A549 (cell line): ENCODE results near the gene NRG3. TPM values are rescaled to one million over a fixed set of nuclear protein-coding genes. Genes with fewer than 3 reads are reported as not detected.

Experiments used
- ATAC-seq, 2 experiments: fragments of 200-7000 bp in 1 of 2; fragments of >200 bp in 1 of 2; cut with Nextera tagmentation in 1 of 2; cut with Tn5 transposase in 1 of 2; 3 replicates each; pipeline versions ENCODE4 v1.8.0 to v1.9.1; 2018 to 2020; ENCODE audit warnings: mild to moderate bottlenecking in 1 of 2, moderate library complexity in 1 of 2
- CTCF ChIA-PET: fragments of 300-600 bp; sonication (Branson Sonifier 250); formaldehyde crosslinking; extraction: SDS; loops from one replicate; lab custom pipeline; 2021; ENCODE audit warnings: antibody characterized with exemption, inconsistent platforms; lab: Yijun Ruan, JAX
- POLR2A ChIA-PET: fragments of 350-600 bp; formaldehyde crosslinking; extraction: SDS; loops from one replicate; lab custom pipeline; 2021; ENCODE audit warnings: antibody characterized with exemption, inconsistent platforms; lab: Yijun Ruan, JAX
- DNase-seq, 2 experiments: peaks; one replicate each; pipeline versions ENCODE4 v3.0.0 to v3.0.0-alpha.2; 2011 to 2016; ENCODE audit warnings: low read depth in 1 of 2, low spot score in 1 of 2
- FAIRE-seq: peaks from 2 replicates; lab custom pipeline; 2011; peaks lifted over from hg19 to GRCh38; lab: Jason Lieb, UNC
- H3K27ac ChIP-seq, 2 experiments: fragments of >200 bp; sonication (Bioruptor Twin); formaldehyde crosslinking; 3 replicates each; pipeline ENCODE4 v1.5.1; 2016 to 2017
- H3K4me1 ChIP-seq: fragments of >200 bp; sonication (Bioruptor Twin); formaldehyde crosslinking; 3 replicates; pipeline ENCODE4 v1.6.1; 2016
- H3K4me2 ChIP-seq: fragments of >200 bp; sonication (Bioruptor Twin); formaldehyde crosslinking; 3 replicates; pipeline ENCODE4 v1.6.1; 2016
- H3K4me3 ChIP-seq: fragments of >200 bp; sonication (Bioruptor Twin); formaldehyde crosslinking; 3 replicates; pipeline ENCODE4 v1.5.1; 2016
- H3K9me3 ChIP-seq: fragments of >200 bp; sonication (Bioruptor Twin); formaldehyde crosslinking; 3 replicates; pipeline ENCODE4 v1.6.1; 2016
- CBX2 ChIP-seq: fragments of 200-600 bp; sonication (generic); IDR thresholded peaks from 2 replicates; pipeline ENCODE4 v1.6.1; 2016; ENCODE audit warnings: low read depth, mild to moderate bottlenecking, borderline replicate concordance
- CBX8 ChIP-seq: fragments of 200-600 bp; sonication (generic); IDR thresholded peaks from 2 replicates; pipeline ENCODE4 v1.6.1; 2016
- CHD4 ChIP-seq: fragments of 200-600 bp; sonication (generic); IDR thresholded peaks from 2 replicates; pipeline ENCODE4 v1.6.1; 2016; ENCODE audit warnings: antibody characterized with exemption, mild to moderate bottlenecking, borderline replicate concordance
- EHF ChIP-seq: fragments of 250-450 bp; sonication (Bioruptor Pico); IDR thresholded peaks from 2 replicates; pipeline ENCODE4 v1.5.0; 2020; ENCODE audit warnings: mild to moderate bottlenecking
- EHMT2 ChIP-seq: fragments of 200-600 bp; sonication (generic); IDR thresholded peaks from 2 replicates; pipeline ENCODE4 v1.6.1; 2016; ENCODE audit warnings: antibody characterized with exemption, low read depth, mild to moderate bottlenecking, moderate library complexity
- FOSL2 ChIP-seq, 2 experiments: fragments of 450-650 bp in 1 of 2; fragments of >200 bp in 1 of 2; sonication (Bioruptor Twin) in 1 of 2; formaldehyde crosslinking; IDR thresholded peaks; 2 replicates each; pipeline versions ENCODE4 v1.5.0 to v1.6.1; 2016 to 2020; ENCODE audit warnings: mild to moderate bottlenecking in 1 of 2, moderate library complexity in 1 of 2
- GATA3 ChIP-seq: IDR thresholded peaks from 2 replicates; pipeline ENCODE4 v1.6.1; 2012; ENCODE audit warnings: borderline replicate concordance
- HDAC2 ChIP-seq: fragments of 200-600 bp; sonication (generic); IDR thresholded peaks from 2 replicates; pipeline ENCODE4 v1.6.1; 2016
- HEYL ChIP-seq: fragments of 250-450 bp; sonication (Bioruptor Pico); IDR thresholded peaks from 2 replicates; pipeline ENCODE4 v1.8.0; 2021; ENCODE audit warnings: mild to moderate bottlenecking, moderate library complexity
- HOXA7 ChIP-seq: fragments of 250-450 bp; sonication (Bioruptor Pico); IDR thresholded peaks from 2 replicates; pipeline ENCODE4 v1.5.0; 2020; ENCODE audit warnings: mild to moderate bottlenecking, moderate library complexity
- HOXB13 ChIP-seq: fragments of 250-450 bp; sonication (Bioruptor Pico); IDR thresholded peaks from 2 replicates; pipeline ENCODE4 v1.5.0; 2020; ENCODE audit warnings: low read depth, mild to moderate bottlenecking, moderate library complexity
- JUN ChIP-seq, 2 experiments: fragments of >200 bp; sonication (Bioruptor Twin); formaldehyde crosslinking; IDR thresholded peaks; 2 replicates in 1 of 2; 3 replicates in 1 of 2; pipeline ENCODE4 v1.6.1; 2016 to 2017
- JUNB ChIP-seq: fragments of >200 bp; sonication (Bioruptor Twin); formaldehyde crosslinking; IDR thresholded peaks from 2 replicates; pipeline ENCODE4 v1.6.1; 2016
- MAFK ChIP-seq: fragments of 450-650 bp; IDR thresholded peaks from 2 replicates; pipeline ENCODE4 v1.6.1; 2014; ENCODE audit not compliant: partially characterized antibody
- NPAS2 ChIP-seq: fragments of 250-450 bp; sonication (Bioruptor Pico); IDR thresholded peaks from 2 replicates; pipeline ENCODE4 v1.8.0; 2022; ENCODE audit warnings: mild to moderate bottlenecking, moderate library complexity, borderline replicate concordance
- POLR2A ChIP-seq: IDR thresholded peaks from 2 replicates; pipeline ENCODE4 v1.6.1; 2012; ENCODE audit warnings: mild to moderate bottlenecking, low read length
- RAD21 ChIP-seq, 2 experiments: fragments of >200 bp in 1 of 2; sonication (Bioruptor Twin) in 1 of 2; formaldehyde crosslinking in 1 of 2; IDR thresholded peaks in 1 of 2; conservative IDR thresholded peaks in 1 of 2; 2 replicates in 1 of 2; 3 replicates in 1 of 2; pipeline ENCODE4 v1.6.1; 2012 to 2018; ENCODE audit warnings: inconsistent platforms in 1 of 2
- RARB ChIP-seq: fragments of 250-450 bp; sonication (Bioruptor Pico); IDR thresholded peaks from 2 replicates; pipeline ENCODE4 v1.8.0; 2021; ENCODE audit warnings: mild to moderate bottlenecking, moderate library complexity
- RFX5 ChIP-seq: fragments of 450-650 bp; IDR thresholded peaks from 2 replicates; pipeline ENCODE4 v1.7.1; 2014; ENCODE audit warnings: antibody characterized with exemption, mild to moderate bottlenecking, moderate library complexity
- SREBF2 ChIP-seq: fragments of 450-650 bp; IDR thresholded peaks from 2 replicates; pipeline ENCODE4 v1.6.1; 2014; ENCODE audit warnings: mild to moderate bottlenecking, moderate library complexity
- TFCP2L1 ChIP-seq: fragments of 250-450 bp; sonication (Bioruptor Pico); IDR thresholded peaks from 2 replicates; pipeline ENCODE4 v1.5.0; 2021; ENCODE audit warnings: mild to moderate bottlenecking
- ZC3H11A ChIP-seq: fragments of 450-650 bp; IDR thresholded peaks from 2 replicates; pipeline ENCODE4 v1.6.1; 2014; ENCODE audit warnings: antibody characterized with exemption, mild to moderate bottlenecking
- ZFP36 ChIP-seq: fragments of 450-650 bp; IDR thresholded peaks from 2 replicates; pipeline ENCODE4 v1.6.1; 2014; ENCODE audit warnings: borderline replicate concordance; ENCODE audit not compliant: partially characterized antibody
- ZSCAN20 ChIP-seq: fragments of 250-450 bp; sonication (Bioruptor Pico); IDR thresholded peaks from 2 replicates; pipeline ENCODE4 v1.8.0; 2022; ENCODE audit warnings: mild to moderate bottlenecking, moderate library complexity
- WGBS: methylation state at CpG from one replicate; pipeline ENCODE4 v1.1.6; 2017; ENCODE audit errors: missing lambda C conversion rate; 5-methylcytosine and 5-hydroxymethylcytosine counted together
- polyA plus RNA-seq, 4 experiments: library from polyadenylated mRNA; depleted of rRNA in 3 of 4; stranded (reverse); fragments of >200 nt; fragmentation: RNase III in 1 of 4; extraction: RNeasy Plus Mini Kit Qiagen cat#74134 plus additional on column Dnase treatment in 1 of 4; gene quantifications; 2 replicates in 3 of 4; 3 replicates in 1 of 4; pipeline ENCODE4 v1.2.3, GENCODE V29; 2011 to 2017
- TF ChIP-seq, protein P1 (sequence below): fragments of 250-450 bp; sonication (Bioruptor Pico); IDR thresholded peaks from 2 replicates; pipeline ENCODE4 v1.5.0; 2020; ENCODE audit warnings: low read depth, mild to moderate bottlenecking, moderate library complexity
- TF ChIP-seq, protein P2 (sequence below): fragments of >200 bp; sonication (Bioruptor Twin); formaldehyde crosslinking; IDR thresholded peaks from 2 replicates; pipeline ENCODE4 v1.6.1; 2016
- TF ChIP-seq, protein P3 (sequence below): fragments of 250-450 bp; sonication (Bioruptor Pico); IDR thresholded peaks from 2 replicates; pipeline ENCODE4 v1.5.0; 2021; ENCODE audit warnings: mild to moderate bottlenecking, moderate library complexity, borderline replicate concordance
- TF ChIP-seq, protein P4 (sequence below): fragments of 450-650 bp; IDR thresholded peaks from 2 replicates; pipeline ENCODE4 v1.6.1; 2014; ENCODE audit warnings: antibody characterized with exemption

NRG3 gene
- polyA plus RNA-seq, 2 of the 4 experiments (the other 2 are of a cell fraction) = not detected

DNA sequence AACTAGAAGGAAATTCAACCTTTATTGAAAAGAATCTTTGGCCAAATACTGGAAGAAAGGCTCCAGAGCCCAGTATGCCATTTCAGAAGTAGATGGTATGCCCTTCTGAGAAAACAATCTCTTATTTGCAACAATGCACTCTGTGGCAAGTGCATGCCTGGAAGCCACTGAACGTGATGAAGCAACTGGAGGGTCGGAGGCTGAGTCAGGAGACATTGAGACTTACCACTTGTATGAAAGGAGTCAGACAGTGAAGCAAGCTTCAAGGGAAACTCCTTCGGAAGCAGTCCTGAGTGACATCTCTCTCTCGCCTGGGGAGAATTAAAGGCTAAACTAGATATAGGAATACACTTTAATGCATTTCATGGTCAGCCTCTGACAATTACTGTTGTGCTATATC is 353.7 kb downstream of the NRG3 start:
- Histone ChIP-seq H3K4me1 (no peaks in the 10 kb centered on the region), H3K4me3 (no peak overlapping the region), H3K27ac (no peak overlapping the region), H3K9me3 (no peaks in the 10 kb centered on the region), H3K4me2 (no peak overlapping the region)
- 11% methylated on average over 4 of the region's 4 CpGs for WGBS
- ChIA-PET POLR2A (no interaction called here), CTCF (no interaction called here)
- FAIRE-seq (no peak), DNase-seq (no peak), ATAC-seq (no peak)
- TF ChIP-seq FOSL2 (IDR thresholded peaks at IDR 0.05) (no peak), FOSL2 (CRISPR knock-in tag; IDR thresholded peaks at IDR 0.05) (no peak), CHD4 (no peak), HOXB13 (no peak)
- TF ChIP-seq, protein P1, sequence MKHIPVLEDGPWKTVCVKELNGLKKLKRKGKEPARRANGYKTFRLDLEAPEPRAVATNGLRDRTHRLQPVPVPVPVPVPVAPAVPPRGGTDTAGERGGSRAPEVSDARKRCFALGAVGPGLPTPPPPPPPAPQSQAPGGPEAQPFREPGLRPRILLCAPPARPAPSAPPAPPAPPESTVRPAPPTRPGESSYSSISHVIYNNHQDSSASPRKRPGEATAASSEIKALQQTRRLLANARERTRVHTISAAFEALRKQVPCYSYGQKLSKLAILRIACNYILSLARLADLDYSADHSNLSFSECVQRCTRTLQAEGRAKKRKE (CRISPR knock-in tag) = no peak

GRCh38 chr10:82234173-82234572 is 359.2 kb downstream of the NRG3 start:
- CTCF ChIA-PET = no interaction called here
- no peak for ATAC-seq
- WGBS = 12% methylated on average over 4 of the region's 4 CpGs
- H3K27ac ChIP-seq = no peak overlapping the region
- no peaks in the 10 kb centered on the region for H3K4me1 ChIP-seq
- TF ChIP-seq, protein P1 (CRISPR knock-in tag) = no peak
- TF ChIP-seq CBX2 (no peak), CBX8 (no peak), JUN (IDR thresholded peaks at IDR 0.05) (no peak), ZSCAN20 (CRISPR knock-in tag) (no peak), RFX5 (no peak), TFCP2L1 (CRISPR knock-in tag) (no peak)
- TF ChIP-seq, protein P2, sequence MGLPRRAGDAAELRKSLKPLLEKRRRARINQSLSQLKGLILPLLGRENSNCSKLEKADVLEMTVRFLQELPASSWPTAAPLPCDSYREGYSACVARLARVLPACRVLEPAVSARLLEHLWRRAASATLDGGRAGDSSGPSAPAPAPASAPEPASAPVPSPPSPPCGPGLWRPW = no peak
- TF ChIP-seq, all 56 proteins: peak for 0
- FAIRE-seq = no peak
- no peak for DNase-seq
- Histone ChIP-seq H3K9me3 (no peaks in the 10 kb centered on the region), H3K4me2 (no peak overlapping the region), H3K4me3 (no peak overlapping the region)
- POLR2A ChIA-PET = no interaction called here

DNA sequence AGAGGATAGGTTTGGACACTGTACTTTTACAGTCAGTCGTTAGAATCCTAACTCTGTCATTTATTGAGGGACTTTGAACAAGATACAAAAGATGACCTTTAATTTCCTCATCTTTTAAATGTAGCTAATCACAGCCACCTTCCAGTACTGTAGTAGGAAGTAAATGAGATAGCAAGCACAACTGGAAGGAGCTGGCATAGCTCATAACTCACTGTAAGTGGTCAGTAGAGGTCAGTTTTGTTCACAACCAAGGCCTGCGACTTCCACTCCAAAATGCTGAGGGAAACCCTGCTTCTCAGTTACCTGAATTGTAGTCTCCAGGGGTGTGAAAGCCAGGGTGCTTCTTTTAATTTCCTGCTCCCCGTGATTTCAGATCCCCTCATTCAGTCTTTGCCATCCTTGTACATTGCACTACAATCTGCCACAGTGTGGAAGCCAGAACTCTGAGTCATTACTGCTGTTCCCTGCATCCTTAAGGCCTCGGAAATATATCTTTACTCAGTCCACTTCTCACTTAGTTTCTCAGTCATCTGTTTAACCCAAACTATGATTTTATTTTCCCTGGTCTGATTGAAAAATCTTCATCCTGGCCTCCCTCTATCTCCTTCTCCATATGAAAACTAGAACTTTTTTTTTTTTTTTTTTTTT is 361.2 kb downstream of the NRG3 start:
- DNase-seq = no peak
- no peak for ATAC-seq
- no peak for TF ChIP-seq EHF
- TF ChIP-seq HOXA7 (CRISPR knock-in tag) = no peak
- TF ChIP-seq, protein P3, sequence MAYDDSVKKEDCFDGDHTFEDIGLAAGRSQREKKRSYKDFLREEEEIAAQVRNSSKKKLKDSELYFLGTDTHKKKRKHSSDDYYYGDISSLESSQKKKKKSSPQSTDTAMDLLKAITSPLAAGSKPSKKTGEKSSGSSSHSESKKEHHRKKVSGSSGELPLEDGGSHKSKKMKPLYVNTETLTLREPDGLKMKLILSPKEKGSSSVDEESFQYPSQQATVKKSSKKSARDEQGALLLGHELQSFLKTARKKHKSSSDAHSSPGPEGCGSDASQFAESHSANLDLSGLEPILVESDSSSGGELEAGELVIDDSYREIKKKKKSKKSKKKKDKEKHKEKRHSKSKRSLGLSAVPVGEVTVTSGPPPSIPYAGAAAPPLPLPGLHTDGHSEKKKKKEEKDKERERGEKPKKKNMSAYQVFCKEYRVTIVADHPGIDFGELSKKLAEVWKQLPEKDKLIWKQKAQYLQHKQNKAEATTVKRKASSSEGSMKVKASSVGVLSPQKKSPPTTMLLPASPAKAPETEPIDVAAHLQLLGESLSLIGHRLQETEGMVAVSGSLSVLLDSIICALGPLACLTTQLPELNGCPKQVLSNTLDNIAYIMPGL = no peak
- TF ChIP-seq, all 56 proteins: peak for 0
- H3K4me1 ChIP-seq = no peaks in the 10 kb centered on the region
- no peak overlapping the region for H3K4me3 ChIP-seq
- 8% methylated on average over 4 of the region's 4 CpGs for WGBS
- ChIA-PET CTCF (no interaction called here), POLR2A (no interaction called here)
- FAIRE-seq = no peak
- H3K9me3 ChIP-seq = no peaks in the 10 kb centered on the region
- H3K27ac ChIP-seq = no peak overlapping the region
- no peak overlapping the region for H3K4me2 ChIP-seq

- Histone ChIP-seq H3K27ac (no peak overlapping the region), H3K9me3 (0 out of 3 replicates have a peak, but pooled peaks cover under 1% of the 10 kb centered on the region), H3K4me3 (no peak overlapping the region), H3K4me1 (no peaks in the 10 kb centered on the region), H3K4me2 (no peak overlapping the region)
- ChIA-PET CTCF (no interaction called here), POLR2A (no interaction called here)
- DNase-seq (no peak), ATAC-seq (no peak), FAIRE-seq (no peak)
- 0% methylated on average over 1 of the region's 1 CpG for WGBS
- TF ChIP-seq RARB (CRISPR knock-in tag) (no peak), HDAC2 (no peak), SREBF2 (no peak), GATA3 (no peak), POLR2A (no peak), CBX8 (no peak), JUNB (no peak), ZFP36 (no peak), RAD21 (conservative IDR thresholded peaks at IDR 0.05 in 1 of 2, IDR thresholded peaks at IDR 0.05 in 1 of 2) (no peak), NPAS2 (no peak), HOXB13 (no peak), EHMT2 (no peak), HEYL (CRISPR knock-in tag) (no peak), TFCP2L1 (CRISPR knock-in tag) (no peak), MAFK (no peak), ZC3H11A (no peak)
- TF ChIP-seq, protein P4, sequence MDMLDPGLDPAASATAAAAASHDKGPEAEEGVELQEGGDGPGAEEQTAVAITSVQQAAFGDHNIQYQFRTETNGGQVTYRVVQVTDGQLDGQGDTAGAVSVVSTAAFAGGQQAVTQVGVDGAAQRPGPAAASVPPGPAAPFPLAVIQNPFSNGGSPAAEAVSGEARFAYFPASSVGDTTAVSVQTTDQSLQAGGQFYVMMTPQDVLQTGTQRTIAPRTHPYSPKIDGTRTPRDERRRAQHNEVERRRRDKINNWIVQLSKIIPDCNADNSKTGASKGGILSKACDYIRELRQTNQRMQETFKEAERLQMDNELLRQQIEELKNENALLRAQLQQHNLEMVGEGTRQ = no peak
Observed at GRCh38 chr10:82238291-82238690, 363.3 kb downstream of the NRG3 start.
